Bone marrow (tissue), 2 donors: ENCODE results near the gene TTC39A.

ENCODE experiments used
- DNase-seq, 2 donors: peaks; one replicate each; lab custom pipeline; 2025; lab: John Stamatoyannopoulos, UW

TTC39A gene

GRCh38 chr1:51297401-51298321 lies 32.7 kb downstream of the TTC39A start:
- DNase-seq = no peak

DNA sequence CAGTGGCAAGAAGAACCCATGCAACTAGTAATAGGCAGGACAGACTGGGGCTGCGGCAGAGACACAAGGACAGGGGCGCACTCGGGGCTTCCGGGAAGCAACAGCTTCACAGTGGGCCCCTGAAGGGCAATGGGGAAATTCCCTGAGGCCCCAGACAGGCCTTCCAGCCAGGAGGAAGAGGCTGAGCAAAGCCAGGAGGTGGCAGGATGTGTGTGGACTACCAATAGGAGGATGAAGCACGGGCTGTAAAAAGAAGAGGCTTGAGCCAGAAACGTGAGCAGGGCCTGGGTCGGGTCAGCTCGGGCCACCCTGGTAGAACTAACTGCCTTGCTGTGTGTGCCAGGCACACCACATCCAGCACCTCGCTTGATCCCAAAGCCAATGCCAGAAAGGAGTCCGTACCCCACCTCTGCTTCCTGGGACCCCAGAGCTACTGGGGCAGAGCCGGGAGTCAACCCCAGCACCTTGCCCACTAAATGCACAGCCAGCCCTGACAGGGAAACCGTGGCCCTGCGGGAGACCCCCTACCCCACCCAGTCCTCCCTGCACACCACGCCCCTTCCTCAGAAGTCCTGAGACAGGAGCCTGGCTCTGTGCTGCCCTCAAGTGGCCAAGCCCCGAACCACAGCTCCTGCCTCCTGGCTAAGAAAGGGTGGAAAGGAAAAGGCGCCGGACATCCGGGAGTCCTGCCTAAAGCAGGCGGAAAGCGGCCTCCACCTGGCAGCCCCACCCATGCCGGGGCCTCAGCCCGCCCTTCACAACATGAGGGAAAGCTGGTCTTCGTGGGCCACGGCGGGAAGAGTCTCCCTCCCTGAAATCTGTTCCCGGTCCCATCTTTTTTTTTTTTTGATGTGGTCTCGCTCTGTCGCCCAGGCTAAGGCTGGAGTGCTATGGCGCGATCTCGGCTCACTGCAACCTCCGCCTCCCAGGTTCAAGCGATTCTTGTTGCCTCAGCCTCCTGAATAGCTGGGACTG lies 33.7 kb downstream of the TTC39A start:
- DNase-seq = peak; percentile 41 to 56

DNA sequence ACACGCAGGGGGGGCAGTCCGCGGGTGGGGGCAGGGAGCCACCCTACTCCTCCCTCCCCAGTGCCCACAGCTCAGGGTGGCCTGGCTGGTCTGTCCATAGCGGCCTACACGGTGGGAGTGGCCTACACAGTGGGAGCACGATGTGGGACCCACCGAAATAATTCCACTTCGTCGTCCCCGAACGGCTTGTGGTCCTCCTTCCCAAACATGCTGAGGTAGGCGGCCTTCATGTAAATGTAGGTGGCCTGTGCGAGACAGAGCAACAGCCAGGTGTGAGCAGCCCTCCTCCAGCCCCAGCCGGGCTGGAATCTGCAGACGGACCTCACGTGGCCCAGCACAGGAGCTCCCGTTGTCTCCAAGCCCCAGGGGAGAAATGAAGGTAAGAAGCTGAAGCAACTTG lies 34.4 kb downstream of the TTC39A start:
- no peak for DNase-seq

GRCh38 chr1:51294566-51295184 lies 35.7 kb downstream of the TTC39A start:
- DNase-seq = peak in 1 of 2 donors; percentile 73

DNA sequence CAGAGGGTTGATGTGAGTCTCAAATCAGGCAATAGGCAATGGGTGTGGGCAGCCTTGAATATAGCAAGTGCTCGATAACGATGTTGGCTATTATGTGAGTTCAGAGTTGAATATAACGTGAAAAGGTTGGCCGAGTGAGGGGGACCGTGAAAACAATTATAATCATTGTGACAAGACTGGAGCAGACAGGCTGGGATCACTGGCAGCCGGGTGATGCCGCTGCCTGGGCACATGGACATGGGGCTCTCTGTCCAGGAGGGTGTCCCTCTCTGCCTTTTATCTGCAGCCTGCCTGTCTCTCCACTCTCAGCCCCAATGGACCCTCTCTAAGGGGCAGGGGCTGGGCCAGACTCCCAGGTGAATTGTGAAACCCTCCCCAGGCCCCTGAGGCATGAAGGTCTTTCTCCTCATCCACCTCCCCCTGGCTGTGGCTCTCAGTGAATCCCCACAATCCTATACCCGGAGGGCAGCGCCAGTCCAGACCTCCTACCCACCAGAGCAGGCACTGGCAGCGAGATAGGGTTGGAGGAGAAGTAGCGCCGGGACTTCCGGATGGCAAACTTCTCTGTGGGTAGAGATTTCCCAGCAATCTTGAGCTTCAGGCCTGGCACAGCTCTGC lies 36.4 kb downstream of the TTC39A start:
- DNase-seq = no peak

DNA sequence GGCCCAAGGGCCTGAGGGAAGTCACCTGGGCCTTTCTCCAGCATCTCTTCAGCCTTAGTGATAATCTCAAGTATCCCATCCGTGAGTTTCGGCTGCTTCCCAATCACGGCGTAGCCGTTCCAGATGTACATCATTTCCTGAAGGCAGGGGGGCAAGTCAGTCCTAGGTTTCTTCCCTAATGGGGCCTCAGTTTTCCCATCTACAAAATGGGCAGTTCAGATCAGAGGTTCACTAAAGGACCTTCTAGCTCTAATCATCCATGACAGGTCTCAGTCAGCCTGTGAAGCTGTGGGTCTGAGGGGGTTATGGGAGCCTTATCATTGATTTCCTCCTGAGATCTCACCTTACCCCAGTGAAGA lies 39.9 kb downstream of the TTC39A start:
- no peak for DNase-seq

- no peak for DNase-seq
Measured at GRCh38 chr1:51289676-51290488, 40.5 kb downstream of the TTC39A start.

GRCh38 chr1:51288578-51288977 lies 41.8 kb downstream of the TTC39A start:
- DNase-seq = no peak

GRCh38 chr1:51287966-51288365 lies 42.4 kb downstream of the TTC39A start:
- no peak for DNase-seq

- DNase-seq = no peak
Measured at GRCh38 chr1:51285055-51285454, 45.3 kb downstream of the TTC39A start.

DNA sequence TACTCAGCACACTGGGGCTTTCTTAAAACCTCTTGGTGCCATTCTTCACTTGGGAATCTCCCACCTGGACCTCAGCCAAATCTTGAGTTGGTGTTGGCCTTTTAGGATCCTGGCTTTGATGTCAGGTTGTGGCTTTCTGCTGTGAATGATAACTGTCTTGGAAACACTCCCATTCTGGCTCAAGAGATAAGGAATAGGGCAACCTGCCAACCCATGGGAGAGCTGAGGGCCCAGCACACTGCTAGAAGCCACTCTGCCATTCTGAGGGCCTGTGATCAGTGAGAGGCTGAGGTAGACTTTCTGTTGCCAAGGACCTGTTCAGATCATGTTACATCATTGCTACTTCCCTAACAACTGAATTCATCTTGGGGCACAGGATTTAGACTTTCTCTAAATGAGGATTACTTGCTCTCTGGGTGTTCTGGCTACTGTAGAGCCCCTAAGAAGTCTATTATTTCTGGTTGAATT lies 45.8 kb downstream of the TTC39A start:
- DNase-seq = no peak

DNA sequence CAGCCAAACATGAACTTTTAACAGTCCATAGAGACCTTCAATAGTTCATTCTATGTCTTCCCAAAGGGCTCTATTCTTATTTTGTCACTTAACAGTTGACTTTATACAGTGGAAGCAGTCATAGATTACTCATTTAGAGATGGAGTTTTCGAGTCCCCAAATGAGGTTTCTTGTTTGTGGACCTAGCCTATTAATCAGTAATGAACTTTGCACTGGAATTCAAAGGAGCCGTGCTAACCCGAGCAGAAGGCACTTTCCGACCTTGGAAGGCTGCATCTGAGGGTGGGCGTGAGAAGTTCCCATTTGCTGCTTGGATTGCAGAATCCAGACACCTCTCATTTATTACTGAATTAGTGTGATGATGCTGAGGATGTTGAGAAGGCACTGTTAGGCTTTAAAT lies 46.4 kb downstream of the TTC39A start:
- no peak for DNase-seq

- no peak for DNase-seq
Measured at GRCh38 chr1:51282605-51283004, 47.8 kb downstream of the TTC39A start.

DNA sequence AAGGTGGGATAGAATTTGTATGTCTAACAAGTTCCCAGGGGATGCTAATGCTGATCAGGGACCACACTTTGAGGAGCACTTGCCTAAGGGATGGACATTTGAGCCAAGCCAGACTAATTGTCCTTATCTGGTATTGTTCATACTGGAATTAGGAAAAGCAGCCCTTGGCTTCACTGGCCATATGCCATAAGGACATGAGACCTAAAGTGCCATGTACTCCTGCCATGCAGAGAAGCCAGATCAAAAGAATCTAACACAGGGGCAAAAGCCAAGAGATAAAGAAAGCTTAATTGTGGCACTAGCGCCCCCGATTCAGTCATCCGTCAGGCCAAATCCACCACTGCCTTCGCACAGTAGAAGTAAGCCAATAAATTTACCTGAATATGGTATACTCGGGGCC lies 48.6 kb downstream of the TTC39A start:
- no peak for DNase-seq

DNA sequence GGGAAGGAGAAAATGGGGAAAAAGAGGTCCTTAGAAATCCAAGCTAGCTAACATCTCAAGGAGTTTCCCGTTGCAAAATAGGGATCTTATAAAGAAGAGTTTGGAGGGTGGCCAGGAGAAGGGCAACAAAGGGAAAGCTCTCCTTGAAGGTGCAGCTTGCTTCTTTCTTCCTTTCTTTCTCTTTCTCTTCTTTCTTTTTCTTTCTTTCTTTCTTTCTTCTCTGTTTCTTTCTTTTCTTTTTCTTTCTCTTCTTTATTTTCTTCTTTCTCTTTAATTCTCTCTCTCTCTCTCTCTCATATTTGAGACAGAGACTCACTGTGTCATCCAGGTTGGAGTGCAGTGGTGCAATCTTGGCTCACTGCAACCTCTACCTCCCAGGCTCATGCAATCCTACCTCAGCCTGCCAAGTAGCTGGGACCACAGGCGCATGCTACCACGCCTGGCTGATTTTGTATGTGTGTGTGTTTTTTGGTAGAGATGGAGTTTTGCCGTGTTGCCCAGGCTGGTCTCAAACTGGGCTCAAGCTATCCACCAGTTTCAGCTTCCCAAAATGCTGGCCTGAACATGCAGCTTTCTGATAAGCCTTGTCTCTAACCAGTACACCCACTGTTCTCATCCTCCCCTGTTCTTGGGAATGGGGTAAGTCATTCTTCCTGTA lies 49.9 kb downstream of the TTC39A start:
- no peak for DNase-seq

- no peak for DNase-seq
Measured at GRCh38 chr1:51276286-51276685, 54.1 kb downstream of the TTC39A start.

- no peak for DNase-seq
Measured at GRCh38 chr1:51274676-51275075, 55.7 kb downstream of the TTC39A start.

- no peak for DNase-seq
Measured at GRCh38 chr1:51272916-51273315, 57.4 kb downstream of the TTC39A start.

DNA sequence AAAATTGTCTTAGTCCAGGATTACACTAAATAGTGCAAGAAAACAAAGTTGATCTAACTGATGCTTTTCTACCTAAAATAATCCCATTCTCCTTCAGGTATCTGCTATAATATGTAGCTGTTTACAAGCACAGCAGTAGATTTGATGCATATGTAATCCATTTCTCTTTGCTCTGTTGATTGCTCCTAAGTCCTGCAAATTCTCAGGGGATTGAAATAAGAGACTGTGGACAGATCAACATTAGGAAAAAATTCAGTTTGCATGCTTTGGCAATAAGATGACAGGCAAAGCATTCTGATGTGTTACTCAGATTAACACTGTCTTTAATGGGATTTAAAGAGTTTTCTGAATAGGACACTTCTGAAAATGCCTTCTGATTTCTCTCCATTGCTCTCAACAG lies 59.6 kb downstream of the TTC39A start:
- no peak for DNase-seq

DNA sequence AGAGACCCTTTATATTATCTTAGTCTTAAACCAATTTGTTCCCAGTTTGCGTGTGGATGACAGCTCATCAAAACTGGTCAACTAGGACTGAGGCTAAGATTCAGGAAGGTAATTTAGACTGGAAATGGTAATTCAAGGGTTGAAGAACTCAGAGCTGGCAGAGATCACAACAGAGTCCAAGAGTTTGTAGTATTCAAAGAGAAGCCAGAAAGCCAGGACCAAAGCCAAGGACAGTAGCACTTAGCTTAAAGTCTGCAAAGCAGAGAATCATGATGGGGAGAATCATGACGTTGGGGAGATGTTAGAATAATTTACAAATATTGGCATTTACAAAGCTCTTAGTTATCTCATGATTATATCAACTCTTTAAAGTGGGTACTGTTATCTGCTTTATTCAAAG lies 61.7 kb downstream of the TTC39A start:
- no peak for DNase-seq
